ENCODE results near the gene HSBP1L1. TPM values are rescaled to one million over a fixed set of nuclear protein-coding genes. Genes with fewer than 3 reads are reported as not detected.
"Not testable (repeated sequence)": the region's sequence is repeated elsewhere in the genome, so short reads cannot be mapped to it uniquely, and the experiment has no call there.

Gene HSBP1L1
- total RNA-seq, 2 donors from 2014 or later: 1.2 to 6.2 TPM

DNA sequence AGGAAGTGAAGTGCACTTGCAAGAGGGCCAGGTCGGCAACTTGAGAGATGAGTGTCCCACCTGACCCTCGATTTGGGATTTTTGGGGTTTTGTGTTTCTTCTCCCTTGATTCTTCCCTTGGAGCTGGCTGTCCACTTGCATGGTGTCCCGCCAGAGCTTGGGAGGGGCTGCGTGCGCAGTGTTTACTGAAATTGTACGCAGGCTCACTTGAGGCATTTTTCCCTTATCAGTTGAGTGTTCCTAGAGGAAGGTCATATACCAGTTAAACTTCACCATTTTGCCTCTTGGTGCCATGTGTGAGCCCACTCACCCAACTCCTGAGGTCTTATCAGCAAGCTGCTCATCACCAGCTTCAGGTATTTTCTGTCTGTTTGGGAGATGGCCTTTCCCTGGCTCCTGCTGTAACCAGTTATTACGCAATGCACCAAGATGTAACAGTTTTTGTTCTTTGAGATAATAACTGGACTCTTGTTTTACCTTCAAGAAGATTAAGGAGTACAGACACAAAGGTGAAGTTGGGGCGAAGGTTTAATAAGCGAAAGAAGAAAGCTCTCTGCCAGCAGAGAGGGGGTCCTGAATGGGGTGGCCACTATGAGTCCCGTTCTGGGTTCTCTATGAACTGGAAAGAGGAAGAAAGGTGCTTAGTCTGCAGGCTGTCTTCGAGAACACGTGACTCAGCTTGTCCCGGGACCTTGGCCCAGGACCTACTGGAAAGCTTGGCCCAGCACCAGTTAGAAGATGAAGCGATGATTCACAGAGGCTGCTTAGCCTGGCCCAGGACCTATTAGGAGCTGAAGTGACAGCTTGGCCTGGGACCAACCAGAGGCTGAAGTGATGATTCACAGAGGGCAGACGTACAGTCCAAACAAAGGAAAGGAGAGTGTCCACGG, 45.5 kb downstream of the HSBP1L1 start:
- H3K4me3 Mint-ChIP-seq: no peak overlapping the region
- H3K4me1 Mint-ChIP-seq (ENCODE audit: low read depth in 2 of 2): no peaks in the 10 kb centered on the region
- peaks cover 12% of the 10 kb centered on the region for H3K36me3 Mint-ChIP-seq
- peaks cover 4% of the 10 kb centered on the region for H3K9me3 Mint-ChIP-seq
- no peaks in the 10 kb centered on the region for H3K27me3 Mint-ChIP-seq
- DNase-seq (ENCODE audit: low spot score) (no peak), ATAC-seq (no peak)
- no peak overlapping the region for H3K27ac Mint-ChIP-seq

DNA sequence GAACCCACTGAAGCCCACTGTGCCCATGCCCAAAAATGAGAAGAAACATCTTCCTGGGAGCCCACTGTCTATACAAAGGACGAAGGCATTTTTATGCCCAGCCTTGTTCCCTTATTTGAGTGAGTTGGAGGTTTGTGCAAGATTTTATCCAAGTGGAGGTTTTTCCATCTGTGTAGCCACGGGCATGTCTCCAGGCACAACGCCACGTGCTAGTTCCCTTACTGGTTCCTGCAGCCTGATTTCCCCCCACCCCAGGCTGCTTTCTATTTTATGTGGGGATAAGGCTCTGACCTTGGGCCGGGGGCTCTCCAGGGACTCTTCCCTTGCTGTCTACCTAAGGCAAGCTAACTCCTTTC, 46.1 kb downstream of the HSBP1L1 start:
- Mint-ChIP-seq H3K4me3 (no peak overlapping the region), H3K27me3 (no peaks in the 10 kb centered on the region), H3K27ac (no peak overlapping the region), H3K9me3 (peaks cover 4% of the 10 kb centered on the region), H3K4me1 (ENCODE audit: low read depth in 2 of 2) (no peaks in the 10 kb centered on the region), H3K36me3 (peaks cover 12% of the 10 kb centered on the region)
- ATAC-seq (no peak), DNase-seq (ENCODE audit: low spot score) (no peak)

DNA sequence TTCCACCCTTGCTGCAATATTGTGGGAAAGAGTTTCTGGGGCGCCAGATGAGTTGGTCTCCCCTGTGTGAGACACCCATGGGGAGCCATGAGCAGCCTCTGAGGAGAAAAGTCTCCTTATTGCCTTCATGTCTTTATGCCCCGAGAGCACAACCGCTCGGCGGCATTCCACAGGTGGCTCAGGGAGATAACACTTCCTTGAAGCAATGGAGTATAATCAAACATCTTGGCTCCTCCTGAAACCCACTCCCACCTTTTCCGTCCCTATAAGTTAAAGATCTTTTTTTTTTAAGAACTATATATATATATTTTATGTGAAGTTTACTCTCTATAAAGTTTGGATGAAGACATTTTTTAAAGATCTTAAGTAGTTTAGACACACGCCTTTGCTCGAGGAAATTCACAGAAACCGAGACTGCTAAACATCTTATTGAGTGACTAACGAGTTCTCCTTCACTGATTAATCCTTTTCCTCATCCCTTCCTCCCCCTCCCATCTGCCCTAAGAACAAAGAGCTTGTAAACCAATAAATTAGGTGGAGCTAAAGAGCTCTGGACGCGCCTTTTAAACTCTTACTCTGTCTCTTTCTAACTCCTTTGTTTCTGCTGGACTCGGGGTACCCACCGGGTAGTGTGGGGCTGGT, 47.2 kb downstream of the HSBP1L1 start:
- H3K9me3 Mint-ChIP-seq; DNase-seq (ENCODE audit: low spot score); ATAC-seq; H3K27me3 Mint-ChIP-seq; H3K4me3 Mint-ChIP-seq; H3K4me1 Mint-ChIP-seq (ENCODE audit: low read depth in 2 of 2); H3K27ac Mint-ChIP-seq: not testable (repeated sequence)
- H3K36me3 Mint-ChIP-seq: peaks cover 12% of the 10 kb centered on the region

GRCh38 chr18:80012714-80013113, 48.3 kb downstream of the HSBP1L1 start:
- no peak for DNase-seq (ENCODE audit: low spot score)
- Mint-ChIP-seq H3K27me3 (no peaks in the 10 kb centered on the region), H3K4me1 (ENCODE audit: low read depth in 2 of 2) (no peaks in the 10 kb centered on the region), H3K36me3 (peaks cover 12% of the 10 kb centered on the region), H3K27ac (no peak overlapping the region), H3K9me3 (peaks cover 4% of the 10 kb centered on the region), H3K4me3 (no peak overlapping the region)
- ATAC-seq: no peak

Other genes starting within 250 kb of the HSBP1L1 start
- not detected for gene KCNG2, start 166.7 kb upstream of the HSBP1L1 start, total RNA-seq
- 10 to 100 TPM; 23.8 to 28.1 TPM for gene SLC66A2, start 13.0 kb upstream of the HSBP1L1 start, total RNA-seq
- gene TXNL4A, start 23.9 kb downstream of the HSBP1L1 start, total RNA-seq: 100 to 1,000 TPM in 1 of 2 donors, 10 to 100 TPM in 1; 97.2 to 143 TPM
- 10 to 100 TPM; 23.0 to 47.3 TPM for gene RBFA, start 69.8 kb downstream of the HSBP1L1 start, total RNA-seq
- 10 to 100 TPM; 23.1 to 28.8 TPM for gene ADNP2, start 144.6 kb downstream of the HSBP1L1 start, total RNA-seq